Fibroblast of the aortic adventitia (primary cell): Measurements from ENCODE around the gene CORO1A. TPM values are rescaled to one million over a fixed set of nuclear protein-coding genes. Genes with fewer than 3 reads are reported as not detected.
"Not testable (repeated sequence)": the region's sequence is repeated elsewhere in the genome, so short reads cannot be mapped to it uniquely, and the experiment has no call there.

ENCODE experiments used
- DNase-seq: peaks from one replicate; pipeline ENCODE4 v3.0.0-alpha.2; 2010; ENCODE audit warnings: low read depth
- H3K4me3 ChIP-seq: 2 replicates; pipeline ENCODE4 v1.5.1; 2011; ENCODE audit warnings: low read depth, mild to moderate bottlenecking, control low read depth, low read length, moderate library complexity
- total RNA-seq: library from RNA; depleted of rRNA; stranded (reverse); fragments of >200 nt; gene quantifications from 2 replicates; pipeline ENCODE4 v1.2.3, GENCODE V29; 2012; ENCODE audit warnings: low replicate concordance
- TF ChIP-seq, protein P1 (sequence below): IDR thresholded peaks from 2 replicates; pipeline ENCODE4 v1.5.1; 2011; ENCODE audit warnings: mild to moderate bottlenecking, low read length, control low read depth, inconsistent platforms; ENCODE audit not compliant: insufficient read depth

CORO1A gene
- total RNA-seq, 1 donor, result 1.9 TPM

DNA sequence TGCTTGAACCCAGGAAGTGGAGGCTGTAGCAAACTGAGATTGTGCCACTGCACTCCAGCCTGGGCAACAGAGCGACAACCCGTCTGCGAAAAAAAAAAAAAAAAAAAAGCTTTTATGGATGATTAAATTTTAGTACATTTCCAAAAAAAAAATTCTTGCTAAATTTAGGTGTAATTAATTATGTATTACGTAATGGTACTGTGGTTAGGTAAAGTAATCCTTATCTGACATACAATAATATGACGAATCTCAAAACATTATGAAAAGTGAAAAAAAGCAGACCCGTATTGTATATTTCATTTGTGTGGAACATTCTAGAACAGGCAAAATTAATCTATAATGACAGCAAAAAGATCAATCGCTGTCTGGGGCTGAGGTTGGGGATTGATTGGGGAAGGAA lies 10.3 kb upstream of the CORO1A start:
- TF ChIP-seq, protein P1, sequence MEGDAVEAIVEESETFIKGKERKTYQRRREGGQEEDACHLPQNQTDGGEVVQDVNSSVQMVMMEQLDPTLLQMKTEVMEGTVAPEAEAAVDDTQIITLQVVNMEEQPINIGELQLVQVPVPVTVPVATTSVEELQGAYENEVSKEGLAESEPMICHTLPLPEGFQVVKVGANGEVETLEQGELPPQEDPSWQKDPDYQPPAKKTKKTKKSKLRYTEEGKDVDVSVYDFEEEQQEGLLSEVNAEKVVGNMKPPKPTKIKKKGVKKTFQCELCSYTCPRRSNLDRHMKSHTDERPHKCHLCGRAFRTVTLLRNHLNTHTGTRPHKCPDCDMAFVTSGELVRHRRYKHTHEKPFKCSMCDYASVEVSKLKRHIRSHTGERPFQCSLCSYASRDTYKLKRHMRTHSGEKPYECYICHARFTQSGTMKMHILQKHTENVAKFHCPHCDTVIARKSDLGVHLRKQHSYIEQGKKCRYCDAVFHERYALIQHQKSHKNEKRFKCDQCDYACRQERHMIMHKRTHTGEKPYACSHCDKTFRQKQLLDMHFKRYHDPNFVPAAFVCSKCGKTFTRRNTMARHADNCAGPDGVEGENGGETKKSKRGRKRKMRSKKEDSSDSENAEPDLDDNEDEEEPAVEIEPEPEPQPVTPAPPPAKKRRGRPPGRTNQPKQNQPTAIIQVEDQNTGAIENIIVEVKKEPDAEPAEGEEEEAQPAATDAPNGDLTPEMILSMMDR, result no peak
- H3K4me3 ChIP-seq, result no peak overlapping the region
- no peak for DNase-seq

DNA sequence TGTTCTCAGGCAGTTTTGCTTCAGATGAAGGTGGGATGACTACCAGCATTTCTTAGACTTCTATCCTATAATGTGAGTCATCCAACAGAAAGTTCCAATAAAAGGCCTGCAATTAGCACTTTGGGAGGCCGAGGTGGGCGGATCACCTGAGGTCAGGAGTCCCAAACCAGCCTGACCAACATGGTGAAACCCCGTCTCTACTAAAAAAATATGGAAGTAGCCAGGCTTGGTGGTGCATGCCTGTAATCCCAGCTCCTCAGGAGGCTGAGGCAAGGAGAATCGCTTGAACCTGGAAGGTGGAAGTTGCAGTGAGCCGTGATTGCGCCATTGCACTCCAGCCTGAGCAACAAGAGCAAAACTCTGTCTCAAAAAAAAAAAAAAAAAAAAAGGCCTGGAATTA lies 6.5 kb upstream of the CORO1A start:
- DNase-seq, H3K4me3 ChIP-seq: not testable (repeated sequence)

DNA sequence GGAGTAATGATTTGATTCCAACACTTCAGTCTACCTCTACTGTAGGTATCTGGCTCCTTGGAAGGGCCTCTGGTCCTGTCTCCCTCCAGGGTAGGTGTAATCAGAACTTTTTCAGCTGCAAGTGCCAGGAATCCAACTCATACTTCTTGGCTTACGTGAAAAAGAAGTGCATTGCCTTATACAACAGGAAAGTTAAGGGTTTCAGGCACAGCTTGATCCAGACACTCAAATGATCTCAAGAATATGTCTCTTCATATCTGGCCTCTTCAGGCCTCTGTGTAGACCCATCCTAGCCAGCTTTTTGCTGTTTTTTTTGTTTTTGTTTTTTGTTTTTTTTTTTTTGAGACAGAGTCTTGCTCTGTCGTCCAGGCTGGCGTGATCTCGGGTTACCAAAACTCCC lies 4.2 kb upstream of the CORO1A start:
- H3K4me3 ChIP-seq, result no peak overlapping the region
- TF ChIP-seq, protein P1, result no peak
- DNase-seq, result no peak

DNA sequence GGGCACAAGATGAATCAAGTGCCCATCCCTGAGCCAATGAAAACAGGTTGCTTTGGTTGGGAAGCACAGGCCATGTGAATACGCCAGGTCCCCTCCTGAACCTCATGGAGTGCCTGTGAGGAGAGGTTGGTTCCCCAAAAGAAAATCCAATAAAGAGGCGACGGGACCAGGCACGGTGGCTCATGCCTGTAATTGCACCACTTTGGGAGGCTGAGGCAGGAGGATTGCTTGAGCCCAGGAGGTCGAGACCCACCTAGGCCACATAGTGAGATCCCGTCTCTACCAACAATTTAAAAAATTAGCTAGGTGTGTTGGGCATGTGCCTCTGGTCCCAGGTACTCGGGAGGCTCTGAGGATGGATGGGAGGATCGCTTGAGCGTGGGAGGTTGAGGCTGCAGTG lies 3.5 kb upstream of the CORO1A start:
- no peak for DNase-seq
- TF ChIP-seq, protein P1, result no peak
- H3K4me3 ChIP-seq, result no peak overlapping the region

DNA sequence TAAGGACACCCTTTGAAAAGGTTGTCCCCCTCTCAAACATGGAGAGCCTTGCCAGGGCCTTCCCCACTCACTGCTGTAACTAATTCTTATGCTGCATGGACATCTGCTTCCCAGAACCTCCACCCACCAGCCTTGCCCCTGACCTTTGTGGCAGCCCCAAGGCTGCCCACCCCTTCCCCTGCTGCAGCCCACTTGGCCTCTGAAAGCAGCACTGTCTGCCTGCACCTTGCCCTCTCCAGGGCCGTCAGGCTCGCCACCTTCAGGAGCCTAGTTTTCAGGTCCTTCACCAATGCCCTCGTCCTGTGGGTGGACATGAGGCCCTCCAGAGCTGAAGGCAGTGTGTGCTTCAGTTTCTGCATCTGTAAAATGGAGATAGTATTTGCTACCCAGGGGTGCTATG lies 2.7 kb upstream of the CORO1A start:
- TF ChIP-seq, protein P1, result no peak
- no peak overlapping the region for H3K4me3 ChIP-seq
- DNase-seq, result no peak

DNA sequence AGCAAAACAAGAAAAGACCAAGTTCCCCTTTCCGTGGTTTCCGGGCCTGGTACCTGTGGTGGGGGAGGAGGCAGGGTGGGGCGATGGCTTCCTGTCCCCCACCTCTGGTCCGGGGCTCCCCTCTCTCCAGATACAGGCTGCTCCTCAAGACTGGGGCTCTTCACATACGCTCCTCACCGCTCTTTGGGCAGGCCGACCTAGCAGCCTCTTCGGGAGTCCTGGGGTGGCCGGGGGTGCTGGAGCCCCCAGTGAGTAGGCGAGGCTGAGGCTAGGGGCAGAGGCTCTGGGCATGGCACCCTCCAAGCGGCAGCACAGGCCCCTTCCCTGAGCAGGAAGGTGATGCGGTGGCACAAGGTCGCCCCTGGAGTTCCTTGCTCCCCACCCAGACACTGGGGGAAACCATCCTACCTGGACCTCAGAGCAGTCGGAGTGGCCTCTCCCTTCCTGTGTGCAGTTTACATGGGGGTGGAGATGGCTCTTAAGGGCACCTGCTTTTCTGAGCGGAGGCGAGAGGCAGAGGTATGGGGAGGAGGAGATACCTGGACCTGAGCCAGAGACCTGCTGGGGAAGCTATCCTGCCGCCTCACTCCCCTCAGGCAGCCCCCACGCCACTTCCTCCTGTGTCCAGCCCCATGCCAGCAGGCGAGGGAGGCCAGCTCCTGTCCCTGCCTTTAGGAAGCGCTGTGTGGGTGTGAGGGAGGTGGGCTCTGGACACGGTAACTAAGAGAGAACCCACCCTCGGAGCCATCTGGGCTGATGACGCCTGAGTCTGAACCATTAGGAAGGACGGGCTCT lies 891 bp downstream of the CORO1A start:
- TF ChIP-seq, protein P1, result no peak
- no peak for DNase-seq
- no peak overlapping the region for H3K4me3 ChIP-seq

DNA sequence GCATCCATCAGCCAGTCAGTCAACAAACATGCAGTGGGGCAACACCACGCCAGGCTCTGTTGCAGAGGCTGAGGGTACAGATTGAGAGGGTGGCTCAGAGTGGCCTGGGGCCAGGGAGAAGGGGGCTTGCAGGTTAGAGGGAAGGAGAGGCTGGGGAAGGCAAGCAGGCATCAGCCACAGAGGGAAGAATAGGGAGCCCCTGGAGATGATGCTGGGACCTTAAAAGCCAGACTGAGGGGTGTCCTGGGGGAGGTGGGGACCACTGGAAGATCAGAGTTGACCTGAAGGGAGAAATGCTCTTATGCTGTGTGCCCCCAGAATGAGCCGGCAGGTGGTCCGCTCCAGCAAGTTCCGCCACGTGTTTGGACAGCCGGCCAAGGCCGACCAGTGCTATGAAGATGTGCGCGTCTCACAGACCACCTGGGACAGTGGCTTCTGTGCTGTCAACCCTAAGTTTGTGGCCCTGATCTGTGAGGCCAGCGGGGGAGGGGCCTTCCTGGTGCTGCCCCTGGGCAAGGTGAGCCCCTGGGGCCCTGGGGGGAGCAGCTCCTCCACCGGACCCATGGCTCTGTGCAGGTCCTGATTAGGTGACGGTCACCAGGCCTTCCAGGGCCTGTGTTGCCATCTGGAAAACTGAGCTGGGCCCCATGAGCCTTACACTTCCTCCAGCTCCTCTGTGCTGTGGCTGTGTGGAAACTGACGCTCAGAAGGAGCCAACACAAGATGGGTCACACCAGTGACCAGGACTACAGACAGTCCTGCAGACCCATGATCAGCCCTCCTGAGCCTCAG lies 1.7 kb downstream of the CORO1A start:
- DNase-seq, result no peak
- TF ChIP-seq, protein P1, result no peak
- H3K4me3 ChIP-seq, result no peak overlapping the region
